HG02981 (cell line): ENCODE measurements around the gene ALS2CL.

Source experiments
- ATAC-seq: cut with Tn5 transposase; IDR thresholded peaks from one replicate; pipeline ENCODE4 v1.9.1; 2021; ENCODE audit warnings: mild to moderate bottlenecking, moderate library complexity; ENCODE audit not compliant: unreplicated experiment

ALS2CL gene

GRCh38 chr3:46643701-46644100 is 49.8 kb downstream of the ALS2CL start:
- no peak for ATAC-seq

- ATAC-seq, result no peak
Measured at GRCh38 chr3:46642971-46643370, 50.5 kb downstream of the ALS2CL start.

- no peak for ATAC-seq
Measured at GRCh38 chr3:46640927-46641326, 52.6 kb downstream of the ALS2CL start.

GRCh38 chr3:46639221-46639620 is 54.3 kb downstream of the ALS2CL start:
- ATAC-seq, result no peak

- no peak for ATAC-seq
Measured at GRCh38 chr3:46634856-46635255, 58.6 kb downstream of the ALS2CL start.

- no peak for ATAC-seq
Measured at GRCh38 chr3:46632792-46633191, 60.7 kb downstream of the ALS2CL start.

- ATAC-seq, result peak; percentile 76
Measured at GRCh38 chr3:46629551-46630517, 63.6 kb downstream of the ALS2CL start.

- ATAC-seq, result no peak
Measured at GRCh38 chr3:46628901-46629369, 64.5 kb downstream of the ALS2CL start.

GRCh38 chr3:46627078-46627477 is 66.4 kb downstream of the ALS2CL start:
- ATAC-seq, result no peak

GRCh38 chr3:46626039-46626438 is 67.4 kb downstream of the ALS2CL start:
- no peak for ATAC-seq

- ATAC-seq, result no peak
Measured at GRCh38 chr3:46624975-46625490, 68.4 kb downstream of the ALS2CL start.

GRCh38 chr3:46624533-46624932 is 68.9 kb downstream of the ALS2CL start:
- no peak for ATAC-seq

- no peak for ATAC-seq
Measured at GRCh38 chr3:46619845-46620778, 73.4 kb downstream of the ALS2CL start.
